GM21423 (cell line): Measurements from ENCODE around the gene ACCSL.

Experiments used
- ATAC-seq: cut with Tn5 transposase; IDR thresholded peaks from one replicate; pipeline ENCODE4 v1.9.1; 2021; ENCODE audit warnings: mild to moderate bottlenecking, moderate library complexity; ENCODE audit not compliant: unreplicated experiment

Gene ACCSL

DNA sequence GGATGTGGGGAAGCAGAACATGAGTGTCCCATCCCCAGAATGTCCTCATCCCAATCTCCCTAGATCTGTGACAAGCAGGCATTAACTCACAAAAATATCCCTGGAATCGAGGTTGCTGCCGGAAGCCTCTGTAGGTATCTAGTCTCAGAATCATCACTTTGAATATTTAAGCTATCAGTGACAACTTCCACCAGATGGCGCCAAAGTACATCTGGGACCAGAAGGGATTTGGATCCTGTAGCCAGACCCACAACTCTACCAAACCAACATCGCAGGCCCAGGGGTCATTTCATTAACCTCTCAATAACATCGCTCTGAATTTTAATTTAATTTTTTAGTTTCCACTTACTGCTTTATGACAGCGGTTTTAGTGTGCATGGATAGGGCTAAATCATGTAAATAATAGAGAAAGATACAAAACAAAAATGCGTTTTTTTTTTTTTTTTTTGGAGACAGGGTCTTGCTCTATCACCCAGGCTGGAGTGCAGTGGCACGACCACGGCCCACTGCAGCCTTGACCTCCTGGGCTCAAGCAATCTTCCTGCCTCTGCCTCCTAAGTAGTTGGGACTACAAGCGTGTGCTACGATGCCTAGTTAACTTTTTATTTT, 46.6 kb downstream of the ACCSL start:
- ATAC-seq: no peak

DNA sequence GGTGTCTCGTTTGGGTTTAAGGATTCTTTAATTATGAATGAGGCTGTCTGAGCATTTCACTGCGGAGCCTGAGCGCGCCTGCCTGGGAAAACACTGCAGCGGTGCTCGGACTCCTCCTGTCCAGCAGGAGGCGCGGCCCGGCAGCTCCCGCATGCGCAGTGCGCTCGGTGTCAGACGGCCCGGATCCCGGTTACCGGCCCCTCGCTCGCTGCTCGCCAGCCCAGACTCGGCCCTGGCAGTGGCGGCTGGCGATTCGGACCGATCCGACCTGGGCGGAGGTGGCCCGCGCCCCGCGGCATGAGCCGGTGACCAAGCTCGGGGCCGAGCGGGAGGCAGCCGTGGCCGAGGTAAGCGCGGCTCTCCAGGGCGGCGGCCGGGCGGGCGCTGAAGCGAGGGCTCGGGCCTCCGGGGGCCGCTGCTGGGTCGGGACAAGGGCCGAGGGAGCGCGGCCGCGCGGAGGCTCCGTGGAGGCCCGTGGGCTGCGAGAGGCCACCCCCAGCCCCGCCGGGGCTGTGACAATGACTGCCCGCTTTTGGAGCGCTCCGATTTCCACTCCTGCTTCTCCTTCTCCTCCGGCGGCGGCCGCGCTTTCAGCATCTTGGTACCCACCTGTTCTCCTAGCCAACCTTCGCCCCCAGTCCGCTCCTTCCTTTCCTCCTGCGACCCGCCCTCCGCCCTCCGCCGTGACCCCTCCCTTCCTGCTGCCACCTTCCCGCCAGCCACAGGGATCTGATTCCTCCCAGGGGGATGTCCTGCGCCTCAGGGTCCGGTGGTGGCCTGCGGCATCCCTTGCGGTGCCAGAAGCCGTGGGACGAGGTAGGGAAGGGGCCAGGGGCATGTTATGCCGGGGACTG, 48.0 kb downstream of the ACCSL start, which contains the start of gene EXT2:
TSS of gene EXT2 (plus strand) at position 173 of the 854 bp plus-strand sequence. CDS start 12,035 bp downstream, outside the sequence.
- ATAC-seq: peak; percentile 94

DNA sequence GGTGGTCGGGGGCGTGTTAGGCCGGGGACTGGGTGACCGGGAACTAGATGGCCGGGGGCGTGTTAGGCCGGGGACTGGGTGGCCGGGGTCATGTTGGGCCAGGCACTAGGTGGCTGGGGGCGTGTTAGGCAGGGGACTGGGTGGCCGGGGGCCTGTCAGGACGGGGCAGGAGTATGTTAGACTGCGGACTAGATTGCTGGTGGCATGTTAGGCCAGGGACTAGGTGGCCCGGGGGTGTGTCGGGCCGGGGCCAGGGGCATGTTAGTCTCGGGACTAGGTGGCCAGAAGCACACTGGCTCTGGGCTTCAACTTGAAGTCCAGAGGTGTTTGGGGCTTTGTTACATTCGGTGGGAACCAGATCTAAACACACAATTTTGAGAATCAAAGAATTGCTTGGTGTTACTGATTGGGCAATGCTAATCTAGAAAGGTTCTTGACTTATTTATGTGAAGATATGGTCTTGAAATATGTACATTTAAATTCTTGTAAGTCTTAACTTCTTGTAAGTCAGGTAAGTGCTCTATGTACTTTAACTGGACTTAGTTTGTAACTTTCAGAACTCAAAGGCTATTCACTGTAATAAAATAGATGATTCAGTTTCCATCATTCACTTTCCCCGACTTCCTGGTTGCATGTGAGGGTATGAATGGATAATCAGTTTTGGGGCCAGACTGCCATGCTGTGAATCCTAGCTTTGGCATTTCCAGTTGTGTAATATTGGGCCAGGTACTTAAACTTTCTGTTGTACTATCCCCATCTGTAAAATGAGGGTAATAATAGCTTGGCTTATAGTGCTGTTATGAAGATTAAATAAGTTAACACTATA, 48.8 kb downstream of the ACCSL start:
- no peak for ATAC-seq

DNA sequence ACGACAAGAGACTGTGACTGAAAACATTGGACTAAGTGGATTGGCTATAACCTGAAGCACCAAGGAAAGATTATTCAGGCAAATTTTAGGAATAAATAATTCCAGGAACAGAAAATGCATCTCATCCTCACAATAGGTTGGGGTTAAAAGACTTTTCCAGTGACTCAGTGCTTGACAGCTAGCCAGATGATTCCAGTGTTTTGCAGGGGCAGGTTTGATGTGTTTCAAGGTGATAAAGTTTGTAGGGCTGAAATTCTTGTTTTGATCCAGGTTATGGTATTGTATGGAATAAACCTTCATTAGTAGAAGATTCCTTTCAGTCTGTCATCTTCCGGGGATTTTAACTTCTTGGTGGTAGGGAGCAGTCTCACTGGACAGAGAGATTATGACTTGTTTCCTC, 50.0 kb downstream of the ACCSL start:
- ATAC-seq: no peak

- no peak for ATAC-seq
Measured at GRCh38 chr11:44101098-44101497, 53.3 kb downstream of the ACCSL start.

DNA sequence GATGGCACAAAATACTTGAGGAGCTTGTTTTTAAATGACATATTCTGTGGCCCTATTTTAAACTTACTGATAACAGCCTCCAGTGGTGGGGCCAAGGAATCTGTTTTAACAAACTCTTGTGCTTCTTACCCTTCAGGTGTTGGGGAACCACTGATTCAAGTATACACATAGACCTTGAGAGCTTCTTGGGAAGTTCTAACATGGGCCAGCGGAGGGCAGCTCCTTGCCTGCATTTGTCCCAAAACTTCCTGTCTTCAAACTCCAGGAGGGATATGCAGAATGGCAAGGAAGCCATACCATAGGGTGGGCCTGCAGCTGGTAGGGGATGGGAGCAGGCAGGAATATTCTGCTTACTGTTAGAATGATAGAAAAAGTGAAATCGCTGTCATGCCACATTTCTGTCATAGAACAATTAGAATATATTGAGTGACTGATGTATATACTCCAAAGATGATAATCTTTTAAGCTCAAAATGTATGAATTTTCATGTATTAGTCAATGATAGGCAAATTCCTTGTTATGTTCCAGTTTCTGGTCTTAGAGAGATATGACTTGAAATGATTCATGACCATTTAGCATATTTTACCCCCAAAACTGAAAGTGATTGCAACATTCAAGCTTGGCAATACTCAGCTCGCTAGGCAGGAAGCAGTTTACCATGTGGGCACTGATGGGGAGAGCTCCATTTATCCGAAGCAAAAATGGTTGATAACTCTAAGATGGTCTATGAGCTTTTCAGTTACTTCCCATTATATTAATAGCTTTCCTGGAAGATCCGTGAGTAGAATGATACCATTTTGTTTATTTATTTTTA, 56.9 kb downstream of the ACCSL start:
- no peak for ATAC-seq

- ATAC-seq: no peak
Measured at GRCh38 chr11:44108260-44108659, 60.5 kb downstream of the ACCSL start.
